H1 (cell line): ENCODE data around the gene CACNA1C. TPM values are rescaled to one million over a fixed set of nuclear protein-coding genes. Genes with fewer than 3 reads are reported as not detected.

ENCODE experiments used
- CTCF ChIA-PET: fragments of 300-600 bp; sonication (Branson Sonifier 250); formaldehyde crosslinking; loops from one replicate; lab custom pipeline; 2021; ENCODE audit not compliant: partially characterized antibody; lab: Charles Lee
- POLR2A ChIA-PET: fragments of 300-600 bp; sonication (Branson Sonifier 250); formaldehyde crosslinking; loops from one replicate; lab custom pipeline; 2021; ENCODE audit warnings: inconsistent platforms; ENCODE audit not compliant: partially characterized antibody; lab: Charles Lee
- DNase-seq, 2 experiments: peaks; one replicate each; pipeline versions ENCODE4 v3.0.0 to v3.0.0-alpha.2; 2010 to 2022; ENCODE audit warnings: low spot score in 2 of 2, low read depth in 1 of 2, mixed read lengths in 1 of 2
- FAIRE-seq: peaks from 2 replicates; lab custom pipeline; 2011; peaks lifted over from hg19 to GRCh38; lab: Jason Lieb, UNC
- H2AFZ ChIP-seq: 2 replicates; pipeline ENCODE4 v1.8.1; 2012; ENCODE audit warnings: low read length, inconsistent platforms
- H2AK5ac ChIP-seq: 2 replicates; pipeline ENCODE4 v1.6.1; 2013; ENCODE audit warnings: low read depth, low read length
- H2BK120ac ChIP-seq: replicated peaks from 2 replicates; pipeline ENCODE3; 2013; ENCODE audit warnings: low read depth, low read length, inconsistent platforms
- H2BK12ac ChIP-seq: 2 replicates; pipeline ENCODE4 v1.6.1; 2013; ENCODE audit warnings: low read depth, low read length
- H2BK15ac ChIP-seq: 2 replicates; pipeline ENCODE4 v1.6.1; 2013; ENCODE audit warnings: low read length
- H2BK20ac ChIP-seq: 2 replicates; pipeline ENCODE4 v1.6.1; 2013; ENCODE audit warnings: low read length
- H2BK5ac ChIP-seq: 2 replicates; pipeline ENCODE4 v1.6.1; 2013; ENCODE audit warnings: low read depth, low read length
- H3K14ac ChIP-seq: 2 replicates; pipeline ENCODE4 v1.6.1; 2013; ENCODE audit warnings: inconsistent platforms; ENCODE audit not compliant: insufficient read length
- H3K18ac ChIP-seq: 2 replicates; pipeline ENCODE4 v1.6.1; 2013; ENCODE audit warnings: low read length; ENCODE audit errors: extremely low read depth
- H3K23ac ChIP-seq: 2 replicates; pipeline ENCODE4 v1.6.1; 2013; ENCODE audit warnings: inconsistent platforms; ENCODE audit not compliant: insufficient read length
- H3K23me2 ChIP-seq: 2 replicates; pipeline ENCODE4 v1.6.1; 2013; ENCODE audit warnings: low read depth, low read length
- H3K27ac ChIP-seq: 2 replicates; pipeline ENCODE4 v1.6.1; 2011; ENCODE audit warnings: low read depth, low read length, inconsistent platforms
- H3K27me3 ChIP-seq, 4 experiments: replicated peaks in 1 of 4; 1 replicate in 1 of 4; 2 replicates in 3 of 4; pipeline versions ENCODE4 v1.6.1 to v1.8.1; 2011 to 2013; ENCODE audit warnings: low read length in 3 of 4, mild to moderate bottlenecking in 3 of 4, inconsistent platforms in 2 of 4, mixed read lengths in 2 of 4, moderate library complexity in 1 of 4; ENCODE audit not compliant: control insufficient read depth in 3 of 4, insufficient read depth in 3 of 4; ENCODE audit errors: extremely low read depth in 1 of 4
- H3K36me3 ChIP-seq, 4 experiments: 2 replicates each; pipeline versions ENCODE4 v1.6.1 to v1.8.1; 2011 to 2013; ENCODE audit warnings: mild to moderate bottlenecking in 4 of 4, low read length in 3 of 4, moderate library complexity in 2 of 4, control low read depth in 1 of 4, inconsistent platforms in 1 of 4; ENCODE audit not compliant: insufficient read depth in 4 of 4, control insufficient read depth in 2 of 4
- H3K4ac ChIP-seq: replicated peaks from 2 replicates; pipeline ENCODE3; 2013; ENCODE audit warnings: low read length, low read depth, mixed read lengths, inconsistent platforms; ENCODE audit not compliant: insufficient read length
- H3K4me1 ChIP-seq, 4 experiments: replicated peaks in 1 of 4; 1 replicate in 1 of 4; 2 replicates in 3 of 4; pipeline versions ENCODE4 v1.6.1 to v1.8.1; 2011 to 2013; ENCODE audit warnings: low read length in 3 of 4, inconsistent platforms in 2 of 4, mixed read lengths in 1 of 4; ENCODE audit not compliant: insufficient read depth in 4 of 4, control insufficient read depth in 3 of 4
- H3K4me2 ChIP-seq, 2 experiments: 2 replicates each; pipeline versions ENCODE4 v1.6.1 to v1.8.1; 2011 to 2013; ENCODE audit warnings: low read depth in 2 of 2, low read length in 2 of 2, control low read depth in 1 of 2, inconsistent platforms in 1 of 2, mild to moderate bottlenecking in 1 of 2; ENCODE audit not compliant: insufficient read depth in 1 of 2
- H3K4me3 ChIP-seq, 4 experiments: fragments of 200-600, 300-600 bp in 1 of 4; sonication (generic), shearing (Covaris generic), sonication (Bioruptor Twin) in 1 of 4; 2 replicates each; pipeline versions ENCODE4 v1.5.1 to v1.8.1; 2011 to 2016; ENCODE audit warnings: low read length in 4 of 4, low read depth in 3 of 4, control low read depth in 2 of 4, inconsistent platforms in 2 of 4, mild to moderate bottlenecking in 2 of 4, mixed read lengths in 1 of 4, moderate library complexity in 1 of 4; ENCODE audit not compliant: insufficient read depth in 2 of 4; ENCODE audit errors: extremely low read depth in 1 of 4
- H3K56ac ChIP-seq: replicated peaks from 2 replicates; pipeline ENCODE3; 2013; ENCODE audit warnings: low read depth, mild to moderate bottlenecking, mixed read lengths, low read length, inconsistent platforms; ENCODE audit not compliant: insufficient read length
- H3K79me1 ChIP-seq: 2 replicates; pipeline ENCODE4 v1.6.1; 2013; ENCODE audit warnings: low read depth, low read length, control low read depth
- H3K79me2 ChIP-seq, 2 experiments: 2 replicates each; pipeline versions ENCODE4 v1.6.1 to v1.8.1; 2012 to 2013; ENCODE audit warnings: low read length in 2 of 2, mild to moderate bottlenecking in 2 of 2, inconsistent platforms in 1 of 2; ENCODE audit not compliant: insufficient read depth in 2 of 2, control insufficient read depth in 1 of 2
- H3K9ac ChIP-seq, 4 experiments: replicated peaks in 1 of 4; 1 replicate in 1 of 4; 2 replicates in 3 of 4; pipeline versions ENCODE4 v1.6.1 to v1.8.1; 2011 to 2013; ENCODE audit warnings: low read depth in 3 of 4, low read length in 3 of 4, control low read depth in 2 of 4, mild to moderate bottlenecking in 2 of 4, moderate library complexity in 2 of 4, inconsistent platforms in 1 of 4; ENCODE audit errors: extremely low read depth in 1 of 4
- H3K9me3 ChIP-seq, 2 experiments: 2 replicates each; pipeline versions ENCODE4 v1.6.1 to v1.8.1; 2012 to 2013; ENCODE audit warnings: mild to moderate bottlenecking in 2 of 2, moderate library complexity in 2 of 2, control low read depth in 1 of 2, inconsistent platforms in 1 of 2, low read depth in 1 of 2, low read length in 1 of 2, mixed read lengths in 1 of 2; ENCODE audit not compliant: insufficient read depth in 2 of 2
- H4K20me1 ChIP-seq, 2 experiments: replicated peaks in 1 of 2; 2 replicates each; pipeline versions ENCODE3 to v1.8.1; 2011 to 2013; ENCODE audit warnings: inconsistent platforms in 2 of 2, low read length in 2 of 2, mild to moderate bottlenecking in 1 of 2; ENCODE audit not compliant: insufficient read depth in 2 of 2, control insufficient read depth in 1 of 2
- H4K5ac ChIP-seq: 2 replicates; pipeline ENCODE4 v1.6.1; 2013; ENCODE audit warnings: low read length, low read depth, mixed read lengths, inconsistent platforms; ENCODE audit not compliant: insufficient read length
- H4K8ac ChIP-seq: 2 replicates; pipeline ENCODE4 v1.8.0; 2013; ENCODE audit warnings: mild to moderate bottlenecking, moderate library complexity, low read length, inconsistent platforms; ENCODE audit not compliant: insufficient read depth; ENCODE audit errors: extremely low read depth
- H4K91ac ChIP-seq: replicated peaks from 2 replicates; pipeline ENCODE3; 2013; ENCODE audit warnings: low read length, mixed read lengths, inconsistent platforms; ENCODE audit not compliant: insufficient read length
- JUN ChIP-seq: IDR thresholded peaks from 2 replicates; pipeline ENCODE4 v1.6.1; 2011; ENCODE audit warnings: low read depth, mild to moderate bottlenecking, improper control_type of control experiment, low read length
- NANOG ChIP-seq: IDR thresholded peaks from 2 replicates; pipeline ENCODE4 v1.6.1; 2011; ENCODE audit warnings: low read length, low read depth, mild to moderate bottlenecking, inconsistent platforms; ENCODE audit not compliant: insufficient read depth, poor library complexity, severe bottlenecking
- POLR2A ChIP-seq, 2 experiments: IDR thresholded peaks; 1 replicate in 1 of 2; 2 replicates in 1 of 2; pipeline ENCODE4 v1.6.1; 2011; ENCODE audit warnings: low read depth in 2 of 2, low read length in 2 of 2, mild to moderate bottlenecking in 2 of 2; ENCODE audit errors: control extremely low read depth in 1 of 2
- POLR2AphosphoS5 ChIP-seq: IDR thresholded peaks from 2 replicates; pipeline ENCODE4 v1.6.1; 2011; ENCODE audit warnings: low read depth, low read length
- RAD21 ChIP-seq, 2 experiments: IDR thresholded peaks in 1 of 2; conservative IDR thresholded peaks in 1 of 2; 2 replicates each; pipeline ENCODE4 v1.6.1; 2011; ENCODE audit warnings: low read depth in 2 of 2, low read length in 2 of 2, improper control_type of control experiment in 1 of 2, inconsistent platforms in 1 of 2, mild to moderate bottlenecking in 1 of 2, moderate library complexity in 1 of 2
- SIRT6 ChIP-seq: IDR thresholded peaks from one replicate; pipeline ENCODE4 v1.7.1; 2012; ENCODE audit warnings: low read length, inconsistent platforms
- SP4 ChIP-seq: IDR thresholded peaks from 2 replicates; pipeline ENCODE4 v1.6.1; 2012; ENCODE audit warnings: low read length, inconsistent platforms
- TAF1 ChIP-seq: IDR thresholded peaks from 2 replicates; pipeline ENCODE4 v1.6.1; 2011; ENCODE audit warnings: mild to moderate bottlenecking, low read depth, low read length
- WGBS, 2 experiments: shearing (Covaris generic) in 1 of 2; methylation state at CpG; one replicate each; pipeline versions ENCODE4 v1.1.6 to v1.1.7; 2013 to 2015; ENCODE audit warnings: low lambda C conversion rate in 2 of 2, mixed read lengths in 2 of 2, inconsistent platforms in 1 of 2, low coverage in 1 of 2, missing lambda C conversion rate in 1 of 2; ENCODE audit not compliant: insufficient replicate concordance in 2 of 2, insufficient coverage in 1 of 2, insufficient read length in 1 of 2; ENCODE audit errors: extremely low coverage in 1 of 2, missing lambda C conversion rate in 1 of 2; 5-methylcytosine and 5-hydroxymethylcytosine counted together
- polyA plus RNA-seq, 7 experiments: library from polyadenylated mRNA; depleted of rRNA in 3 of 7; stranded (reverse) in 5 of 7; unstranded in 2 of 7; fragments of >200 nt in 5 of 7; fragments of 200-250 nt in 2 of 7; gene quantifications; 1 replicate in 5 of 7; 2 replicates in 1 of 7; 4 replicates in 1 of 7; pipeline versions ENCODE4 v1.2.1 to v1.2.3, GENCODE V29; 2011 to 2013; ENCODE audit warnings: missing spikeins in 2 of 7, mixed read lengths in 2 of 7
- total RNA-seq: library from RNA; stranded (reverse); fragmentation: NEBNext Ultra II Directional; extraction: Animal tissue kit (Norgen Biotek cat#: 25700); gene quantifications from 2 replicates; pipeline ENCODE4 v1.2.1, GENCODE V29; 2021
- TF ChIP-seq, protein P1 (sequence below): IDR thresholded peaks from 2 replicates; pipeline ENCODE4 v1.6.1; 2011; ENCODE audit warnings: low read length, improper control_type of control experiment
- TF ChIP-seq, protein P2 (sequence below): IDR thresholded peaks from 2 replicates; pipeline ENCODE4 v1.6.1; 2012; ENCODE audit warnings: inconsistent platforms

CACNA1C gene
- total and polyA plus RNA-seq, 2 of the 8 experiments (the other 6 are each of a cell fraction or from before 2014, with no cell fraction given), result 1.3 TPM

DNA sequence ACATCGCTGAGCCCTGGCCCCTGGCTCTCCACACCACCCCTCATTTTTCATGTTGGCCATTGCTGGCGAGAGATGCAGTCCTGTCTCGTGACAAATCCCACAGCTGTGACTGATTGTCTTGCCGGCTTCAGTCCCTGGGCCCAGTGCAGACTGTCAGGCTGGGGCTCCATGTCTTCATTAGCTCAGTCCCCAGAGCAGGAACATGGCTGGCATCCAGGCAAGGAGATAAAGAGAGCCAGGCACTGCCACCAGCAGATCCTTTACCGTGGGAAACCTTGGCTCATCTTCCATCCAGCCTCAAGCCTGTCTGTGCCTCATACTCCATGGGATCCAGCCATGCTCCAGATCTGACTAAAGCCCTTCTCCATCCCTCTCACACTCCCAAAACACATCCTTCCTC is 457.3 kb downstream of the CACNA1C start:
- FAIRE-seq (no peak), DNase-seq (no peak)
- Histone ChIP-seq H3K56ac (no peak overlapping the region), H3K36me3 (no peaks in the 10 kb centered on the region), H3K27ac (no peak overlapping the region), H3K27me3 (no peaks in the 10 kb centered on the region), H3K18ac (no peak overlapping the region), H3K79me1 (no peaks in the 10 kb centered on the region), H4K91ac (no peak overlapping the region), H4K20me1 (no peaks in the 10 kb centered on the region), H3K9ac (no peak overlapping the region), H3K4ac (no peak overlapping the region), H4K5ac (no peak overlapping the region), H3K23ac (no peak overlapping the region), H3K4me2 (no peak overlapping the region), H2BK15ac (no peak overlapping the region), H2AK5ac (no peak overlapping the region), H2BK120ac (no peak overlapping the region), H2BK20ac (no peak overlapping the region), H3K79me2 (no peaks in the 10 kb centered on the region), H4K8ac (no peak overlapping the region), H2BK5ac (no peak overlapping the region), H3K4me1 (0 out of 7 replicates have a peak, but pooled peaks cover 0 to 2% (median 0%) of the 10 kb centered on the region in 4 experiments), H3K14ac (no peak overlapping the region), H3K9me3 (no peaks in the 10 kb centered on the region), H3K4me3 (no peak overlapping the region), H3K23me2 (no peaks in the 10 kb centered on the region; the same call in 1 of the 2 replicates), H2BK12ac (no peak overlapping the region), H2AFZ (no peak overlapping the region)
- TF ChIP-seq SP4 (no peak), NANOG (no peak), POLR2AphosphoS5 (no peak), TAF1 (no peak), POLR2A (IDR thresholded peaks at IDR 0.05; ENCODE audit: control extremely low read depth in 1 of 2, low read depth in 2 of 2, low read length in 2 of 2) (no peak), JUN (no peak), SIRT6 (no peak), RAD21 (IDR thresholded peaks at IDR 0.05 in 1 of 2, conservative IDR thresholded peaks at IDR 0.05 in 1 of 2; ENCODE audit: low read depth in 2 of 2, low read length in 2 of 2) (no peak)
- TF ChIP-seq, protein P1, sequence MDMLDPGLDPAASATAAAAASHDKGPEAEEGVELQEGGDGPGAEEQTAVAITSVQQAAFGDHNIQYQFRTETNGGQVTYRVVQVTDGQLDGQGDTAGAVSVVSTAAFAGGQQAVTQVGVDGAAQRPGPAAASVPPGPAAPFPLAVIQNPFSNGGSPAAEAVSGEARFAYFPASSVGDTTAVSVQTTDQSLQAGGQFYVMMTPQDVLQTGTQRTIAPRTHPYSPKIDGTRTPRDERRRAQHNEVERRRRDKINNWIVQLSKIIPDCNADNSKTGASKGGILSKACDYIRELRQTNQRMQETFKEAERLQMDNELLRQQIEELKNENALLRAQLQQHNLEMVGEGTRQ, result no peak
- TF ChIP-seq, protein P2, sequence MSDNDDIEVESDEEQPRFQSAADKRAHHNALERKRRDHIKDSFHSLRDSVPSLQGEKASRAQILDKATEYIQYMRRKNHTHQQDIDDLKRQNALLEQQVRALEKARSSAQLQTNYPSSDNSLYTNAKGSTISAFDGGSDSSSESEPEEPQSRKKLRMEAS, result no peak
- 89% methylated on average over 5 of the region's 5 CpGs; no CpG with 5 or more reads in 1 of the 2 experiments for WGBS, 2 experiments
- ChIA-PET POLR2A (no interaction called here), CTCF (no interaction called here)
